Endodermal cell (in vitro differentiated cells): ENCODE data around the gene NAA38. TPM values are rescaled to one million over a fixed set of nuclear protein-coding genes. Genes with fewer than 3 reads are reported as not detected.
A peak's percentile ranks its signal among the peaks of the same experiment; 100 is the strongest.
"Not testable (repeated sequence)": the region's sequence is repeated elsewhere in the genome, so short reads cannot be mapped to it uniquely, and the experiment has no call there.

Experiments used
- DNase-seq: peaks from one replicate; pipeline ENCODE4 v3.0.0-alpha.2; 2017
- H3K27ac ChIP-seq: 2 replicates; pipeline ENCODE4 v1.5.1; 2013; ENCODE audit warnings: mild to moderate bottlenecking, low read depth, low read length, moderate library complexity
- H3K27me3 ChIP-seq: 2 replicates; pipeline ENCODE4 v1.6.1; 2013; ENCODE audit warnings: mild to moderate bottlenecking, low read length, moderate library complexity; ENCODE audit not compliant: insufficient read depth, control insufficient read depth, poor library complexity, severe bottlenecking
- H3K36me3 ChIP-seq: 2 replicates; pipeline ENCODE4 v1.7.0; 2013; ENCODE audit warnings: mild to moderate bottlenecking, low read length, moderate library complexity; ENCODE audit not compliant: control insufficient read depth, insufficient read depth
- H3K4me1 ChIP-seq: one replicate; pipeline ENCODE4 v1.7.0; 2013; ENCODE audit warnings: low read length; ENCODE audit not compliant: control insufficient read depth, insufficient read depth
- H3K4me3 ChIP-seq: 2 replicates; pipeline ENCODE4 v1.5.1; 2013; ENCODE audit warnings: mild to moderate bottlenecking, low read length, moderate library complexity
- H3K9ac ChIP-seq: 2 replicates; pipeline ENCODE4 v1.6.1; 2013; ENCODE audit warnings: mild to moderate bottlenecking, low read length, moderate library complexity; ENCODE audit not compliant: poor library complexity, severe bottlenecking; ENCODE audit errors: extremely low read depth
- H3K9me3 ChIP-seq: 2 replicates; pipeline ENCODE4 v1.6.1; 2013; ENCODE audit warnings: mild to moderate bottlenecking, low read length, moderate library complexity; ENCODE audit not compliant: control insufficient read depth
- H3K27ac Mint-ChIP-seq: 2 replicates; pipeline ENCODE4 v1.8.0; 2020; ENCODE audit warnings: mixed read lengths
- H3K27me3 Mint-ChIP-seq: 2 replicates; pipeline ENCODE4 v1.8.0; 2021; ENCODE audit warnings: mild to moderate bottlenecking, mixed read lengths; ENCODE audit not compliant: insufficient read depth
- H3K36me3 Mint-ChIP-seq: 2 replicates; pipeline ENCODE4 v1.8.0; 2020; ENCODE audit warnings: low read depth, mixed read lengths
- H3K4me1 Mint-ChIP-seq: 2 replicates; pipeline ENCODE4 v1.8.0; 2020; ENCODE audit warnings: mixed read lengths
- H3K4me3 Mint-ChIP-seq: 2 replicates; pipeline ENCODE4 v1.8.0; 2020; ENCODE audit warnings: mild to moderate bottlenecking, moderate library complexity, mixed read lengths
- H3K9me3 Mint-ChIP-seq: 2 replicates; pipeline ENCODE4 v1.8.0; 2020; ENCODE audit warnings: mild to moderate bottlenecking, mixed read lengths
- CTCF ChIP-seq: fragments of 200-600 bp; sonication (generic); conservative IDR thresholded peaks from 2 replicates; pipeline ENCODE4 v1.5.0; 2021; ENCODE audit warnings: antibody characterized with exemption, mild to moderate bottlenecking
- WGBS, 2 experiments: methylation state at CpG; one replicate each; pipeline versions ENCODE4 v1.1.5 to v1.1.7; 2013; ENCODE audit warnings: missing lambda C conversion rate in 2 of 2, mixed read lengths in 1 of 2; ENCODE audit not compliant: insufficient coverage in 1 of 2, insufficient read length in 1 of 2; 5-methylcytosine and 5-hydroxymethylcytosine counted together
- total RNA-seq, 2 donors: library from RNA; stranded (reverse); fragmentation: NEBNext Ultra II Directional in 1 of 2; extraction: Animal tissue kit (Norgen Biotek cat#: 25700) in 1 of 2; gene quantifications; 2 replicates in 1 of 2; 3 replicates in 1 of 2; pipeline ENCODE4 v1.2.1, GENCODE V29; 2021

NAA38 gene
- total RNA-seq, 2 donors from 2014 or later, result 38.9 to 44.8 TPM

DNA sequence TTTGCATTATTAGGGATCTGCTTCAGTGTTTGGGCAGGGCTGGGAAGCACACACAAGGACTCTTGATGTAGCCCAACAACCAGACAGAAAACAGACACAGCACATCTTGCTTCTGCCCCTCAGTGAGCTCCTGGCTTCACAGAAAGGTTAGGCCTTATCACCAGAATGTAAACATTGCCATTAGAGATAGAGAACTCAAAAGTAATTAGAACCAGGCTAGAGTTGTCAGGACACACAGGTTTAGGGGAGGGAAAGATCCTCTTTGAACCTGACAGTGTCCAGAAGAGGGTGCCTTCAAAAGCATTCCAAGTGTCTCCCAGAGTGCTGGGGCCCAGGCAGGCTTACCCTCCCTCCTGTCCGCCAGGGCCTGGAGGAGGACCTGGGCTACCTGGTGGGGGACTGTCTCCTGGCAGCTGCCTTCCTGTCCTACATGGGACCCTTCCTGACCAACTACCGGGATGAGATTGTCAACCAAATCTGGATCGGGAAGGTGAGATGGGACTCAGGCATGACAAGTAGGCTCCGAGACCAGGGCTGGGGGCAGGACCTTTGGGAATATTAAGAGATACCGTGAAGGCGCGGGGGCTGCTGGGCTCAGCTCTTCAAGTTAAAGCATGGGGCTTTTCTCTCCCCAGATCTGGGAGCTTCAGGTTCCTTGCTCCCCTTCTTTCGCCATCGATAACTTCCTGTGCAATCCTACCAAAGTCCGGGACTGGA lies 40.3 kb downstream of the NAA38 start:
- Histone ChIP-seq H3K4me1 (peaks cover 14% of the 10 kb centered on the region), H3K4me3 (no peak overlapping the region), H3K36me3 (no peaks in the 10 kb centered on the region), H3K9me3 (no peaks in the 10 kb centered on the region), H3K27me3 (peaks cover 11% of the 10 kb centered on the region), H3K9ac (no peak overlapping the region), H3K27ac (no peak overlapping the region)
- Mint-ChIP-seq H3K36me3 (no peaks in the 10 kb centered on the region), H3K4me1 (peaks cover 14% of the 10 kb centered on the region), H3K9me3 (no peaks in the 10 kb centered on the region), H3K4me3 (no peak overlapping the region), H3K27me3 (peaks cover 26% of the 10 kb centered on the region), H3K27ac (no peak overlapping the region)
- peak; percentile 56 for DNase-seq
- 90 to 98% methylated on average over 10 of the region's 10 CpGs for WGBS, 2 experiments
- TF ChIP-seq CTCF, result no peak

GRCh38 chr17:7814969-7815368 lies 42.4 kb downstream of the NAA38 start:
- Mint-ChIP-seq H3K27me3 (peaks cover 17% of the 10 kb centered on the region), H3K36me3 (no peaks in the 10 kb centered on the region), H3K4me3 (no peak overlapping the region), H3K27ac (no peak overlapping the region), H3K9me3 (no peaks in the 10 kb centered on the region), H3K4me1 (peaks cover 14% of the 10 kb centered on the region)
- Histone ChIP-seq H3K27me3 (peaks cover 7% of the 10 kb centered on the region), H3K9ac (no peak overlapping the region), H3K9me3 (no peaks in the 10 kb centered on the region), H3K36me3 (no peaks in the 10 kb centered on the region), H3K27ac (no peak overlapping the region), H3K4me3 (no peak overlapping the region), H3K4me1 (peaks cover 14% of the 10 kb centered on the region)
- no peak for TF ChIP-seq CTCF
- WGBS, 2 experiments, result 91 to 93% methylated on average over 4 to 5 of the region's 5 CpGs
- no peak for DNase-seq

DNA sequence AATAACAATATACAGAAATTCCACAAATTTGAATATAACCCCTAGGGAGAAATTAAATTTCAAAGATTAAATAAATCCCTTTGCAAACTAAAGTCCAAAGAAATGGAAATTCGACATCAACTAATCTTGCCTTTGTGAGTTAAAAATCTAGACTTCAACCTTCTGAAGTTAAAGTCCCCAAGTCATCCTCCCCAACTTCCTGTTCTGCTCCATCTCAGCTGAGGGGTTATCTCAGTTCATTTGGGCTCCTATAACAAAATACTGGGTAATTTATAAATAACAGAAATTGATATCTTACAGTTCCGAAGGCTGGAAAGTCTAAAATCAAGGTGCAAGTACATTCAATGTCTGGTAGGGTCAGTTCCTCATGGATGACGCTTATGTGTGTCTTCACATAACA lies 46.1 kb downstream of the NAA38 start:
- H3K9me3 ChIP-seq, result no peaks in the 10 kb centered on the region
- H3K4me3 ChIP-seq, result no peak overlapping the region
- no peak for DNase-seq
- Mint-ChIP-seq H3K9me3 (no peaks in the 10 kb centered on the region), H3K27ac (no peak overlapping the region), H3K27me3 (peaks cover 14% of the 10 kb centered on the region), H3K36me3 (no peaks in the 10 kb centered on the region), H3K4me3 (no peak overlapping the region), H3K4me1 (peaks cover 5% of the 10 kb centered on the region)
- H3K27me3 ChIP-seq, result no peaks in the 10 kb centered on the region
- no peak overlapping the region for H3K9ac ChIP-seq
- no peak overlapping the region for H3K27ac ChIP-seq
- no peaks in the 10 kb centered on the region for H3K36me3 ChIP-seq
- WGBS, 2 experiments, result 90 to 94% methylated on average over 2 to 3 of the region's 3 CpGs
- peaks cover under 1% of the 10 kb centered on the region for H3K4me1 ChIP-seq
- TF ChIP-seq CTCF, result no peak

- DNase-seq, H3K4me3 Mint-ChIP-seq, H3K9me3 ChIP-seq, H3K27me3 ChIP-seq, H3K9me3 Mint-ChIP-seq, H3K9ac ChIP-seq, H3K27ac Mint-ChIP-seq, H3K27ac ChIP-seq, H3K4me1 Mint-ChIP-seq, H3K36me3 Mint-ChIP-seq, H3K36me3 ChIP-seq, H3K4me1 ChIP-seq, H3K4me3 ChIP-seq: not testable (repeated sequence)
- peaks cover 16% of the 10 kb centered on the region for H3K27me3 Mint-ChIP-seq
- WGBS, 2 experiments, result 91 to 97% methylated on average over 9 of the region's 9 CpGs
Observed at GRCh38 chr17:7809791-7810343, 47.5 kb downstream of the NAA38 start.
